ENCODE data around the gene CARS1.

Gene CARS1

DNA sequence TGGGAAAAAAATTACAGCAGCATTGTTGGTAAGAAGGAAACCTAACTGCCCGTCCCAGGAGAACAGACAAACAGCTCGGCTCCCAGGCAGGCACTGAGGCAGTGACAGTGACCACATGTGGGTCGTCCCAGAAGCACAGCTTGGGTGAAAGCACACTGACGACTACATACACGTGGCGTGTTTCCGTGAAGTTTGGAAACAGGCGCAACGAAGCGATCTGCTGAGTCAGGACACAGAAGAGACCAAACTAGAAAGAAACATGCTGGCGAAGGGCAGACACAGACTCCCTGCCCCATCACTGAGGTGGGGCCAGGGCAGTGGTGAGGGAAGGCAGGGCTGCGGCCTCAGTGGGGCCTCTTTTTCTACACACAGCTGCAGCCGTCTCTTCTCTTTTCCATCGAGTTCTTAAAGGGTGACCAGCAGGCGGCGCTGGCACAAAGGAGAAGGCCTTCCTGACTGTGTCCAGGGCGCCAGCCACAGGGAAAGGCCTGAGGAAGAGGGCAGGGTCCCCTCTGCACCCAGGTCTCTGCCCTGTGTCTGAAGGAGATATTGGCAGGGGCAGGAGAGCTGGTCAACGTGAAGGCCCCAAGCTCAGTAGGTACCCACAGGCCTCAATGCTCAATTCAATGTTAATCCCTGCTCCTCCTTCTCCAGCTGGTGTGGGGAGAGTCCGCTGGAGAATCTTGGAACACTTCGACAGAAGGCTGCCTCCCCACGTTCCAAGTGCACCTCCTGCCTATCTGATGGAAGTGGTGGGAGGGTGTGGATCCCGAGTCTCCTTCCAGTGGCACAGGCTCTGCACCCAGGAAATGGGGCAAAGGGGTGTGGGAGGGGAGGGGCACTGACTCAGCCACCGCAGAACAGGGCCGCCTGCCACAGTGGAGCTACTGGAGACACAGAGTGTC, 19.9 kb downstream of the CARS1 start:
- Mint-ChIP-seq H3K27me3 (no peaks in the 10 kb centered on the region), H3K4me3 (no peak overlapping the region), H3K27ac (ENCODE audit: low read depth) (peak overlapping the region; percentile 41), H3K4me1 (peaks cover 30% of the 10 kb centered on the region), H3K9me3 (no peaks in the 10 kb centered on the region), H3K36me3 (ENCODE audit: insufficient read depth) (peaks cover 47% of the 10 kb centered on the region)
- ATAC-seq (replicated peaks; ENCODE audit: extremely low read depth, poor library complexity, severe bottlenecking) (no peak), DNase-seq (ENCODE audit: low spot score in 2 of 2) (no peak)

GRCh38 chr11:3036419-3036818, 20.8 kb downstream of the CARS1 start:
- DNase-seq (ENCODE audit: low spot score in 2 of 2) (no peak), ATAC-seq (replicated peaks; ENCODE audit: extremely low read depth, poor library complexity, severe bottlenecking) (no peak)
- H3K4me1 Mint-ChIP-seq: peaks cover 26% of the 10 kb centered on the region
- H3K36me3 Mint-ChIP-seq (ENCODE audit: insufficient read depth): peaks cover 47% of the 10 kb centered on the region
- H3K9me3 Mint-ChIP-seq: no peaks in the 10 kb centered on the region
- H3K27ac Mint-ChIP-seq (ENCODE audit: low read depth): peak overlapping the region; percentile 41
- H3K4me3 Mint-ChIP-seq: no peak overlapping the region
- no peaks in the 10 kb centered on the region for H3K27me3 Mint-ChIP-seq

DNA sequence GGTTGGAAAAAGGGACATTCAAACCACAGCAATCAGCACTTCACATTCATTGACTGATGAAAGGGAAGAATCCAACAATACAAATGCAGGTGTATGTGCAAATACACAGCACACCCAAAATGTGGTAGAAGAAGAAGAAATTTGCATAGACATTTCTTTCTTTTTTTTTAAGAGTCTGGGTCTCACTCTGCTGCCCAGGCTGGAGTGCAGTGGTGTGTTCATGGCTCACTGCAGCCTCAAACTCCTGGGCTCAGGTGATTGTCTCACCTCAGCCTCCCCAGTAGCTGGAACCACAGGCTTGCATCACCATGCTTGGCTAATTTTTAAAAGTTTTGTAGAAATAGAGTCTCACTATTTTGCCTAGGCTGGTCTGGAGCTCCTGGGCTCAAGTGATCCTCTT, 21.9 kb downstream of the CARS1 start:
- H3K27ac Mint-ChIP-seq (ENCODE audit: low read depth): no peak overlapping the region
- H3K36me3 Mint-ChIP-seq (ENCODE audit: insufficient read depth): peaks cover 51% of the 10 kb centered on the region

DNA sequence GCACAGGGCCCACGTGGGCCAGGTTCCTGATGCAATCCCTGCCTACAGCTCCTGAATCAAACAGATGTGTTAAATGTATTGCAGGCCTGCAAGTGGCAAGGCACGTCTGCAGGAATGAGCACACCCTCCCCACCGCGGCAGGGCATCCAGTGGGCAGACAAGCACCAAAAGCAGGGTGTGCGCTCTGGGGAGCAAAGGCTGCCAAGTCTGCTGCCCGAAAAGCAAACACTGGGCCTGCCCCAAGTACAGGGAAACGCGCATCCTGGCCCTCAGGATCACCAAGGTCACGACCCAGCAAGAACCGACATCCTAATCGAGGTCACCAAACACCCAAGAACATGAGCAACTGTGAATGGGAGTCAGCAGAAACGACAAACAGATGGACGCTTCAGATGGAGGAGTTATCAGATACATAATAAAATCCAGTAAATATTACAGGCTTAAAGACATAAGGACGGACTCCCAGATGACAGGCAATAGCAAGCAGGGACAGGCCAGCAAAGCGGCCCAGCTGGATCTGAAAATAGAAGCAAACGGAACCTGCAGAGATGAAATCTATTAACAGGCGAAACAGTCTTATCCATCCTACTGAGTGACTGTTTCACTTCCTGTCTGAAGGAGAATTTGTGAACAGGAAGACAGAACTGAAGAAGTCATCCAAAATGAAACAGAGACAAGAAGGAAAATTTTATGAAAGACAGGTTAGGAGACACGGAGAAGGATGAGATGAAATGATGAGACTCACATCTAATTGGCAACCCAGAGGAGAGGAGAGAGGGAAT, 26.7 kb downstream of the CARS1 start:
- Mint-ChIP-seq H3K27me3 (no peaks in the 10 kb centered on the region), H3K9me3 (no peaks in the 10 kb centered on the region), H3K27ac (ENCODE audit: low read depth) (no peak overlapping the region), H3K4me1 (peaks cover 16% of the 10 kb centered on the region), H3K4me3 (no peak overlapping the region), H3K36me3 (ENCODE audit: insufficient read depth) (peaks cover 37% of the 10 kb centered on the region)
- DNase-seq (ENCODE audit: low spot score in 2 of 2): no peak
- no peak for ATAC-seq (replicated peaks; ENCODE audit: extremely low read depth, poor library complexity, severe bottlenecking)

More for the DNA sequence above, 21.9 kb downstream of the CARS1 start:
- H3K4me1 Mint-ChIP-seq: peaks cover 31% of the 10 kb centered on the region
- H3K9me3 Mint-ChIP-seq: no peaks in the 10 kb centered on the region
- H3K4me3 Mint-ChIP-seq: no peak overlapping the region
- H3K27me3 Mint-ChIP-seq: no peaks in the 10 kb centered on the region
- ATAC-seq (replicated peaks; ENCODE audit: extremely low read depth, poor library complexity, severe bottlenecking) (no peak), DNase-seq (ENCODE audit: low spot score in 2 of 2) (no peak)

DNA sequence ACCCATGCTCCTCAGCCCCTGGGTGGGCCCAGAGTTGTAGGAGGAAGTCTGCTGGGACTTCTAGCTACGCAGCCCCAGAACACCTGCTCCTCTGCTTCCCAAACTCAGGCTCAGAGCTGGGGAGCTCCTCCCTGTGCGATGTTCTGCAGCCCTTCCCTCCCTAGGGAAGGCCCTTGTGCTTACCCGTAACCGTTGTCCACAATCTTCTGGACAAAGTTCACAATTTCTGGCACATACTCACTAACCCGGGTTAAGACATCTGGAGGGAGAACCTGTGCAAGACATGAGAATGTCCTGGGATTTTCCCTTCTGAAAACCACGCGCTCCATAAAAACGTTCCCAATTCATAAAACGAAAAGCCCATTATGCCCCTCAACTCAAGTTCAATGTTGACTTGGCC, 28.4 kb downstream of the CARS1 start:
- H3K4me1 Mint-ChIP-seq: peaks cover 16% of the 10 kb centered on the region
- ATAC-seq (replicated peaks; ENCODE audit: extremely low read depth, poor library complexity, severe bottlenecking): no peak
- no peak overlapping the region for H3K4me3 Mint-ChIP-seq
- H3K27ac Mint-ChIP-seq (ENCODE audit: low read depth): no peak overlapping the region
- H3K27me3 Mint-ChIP-seq: no peaks in the 10 kb centered on the region
- peaks cover 36% of the 10 kb centered on the region for H3K36me3 Mint-ChIP-seq (ENCODE audit: insufficient read depth)
- H3K9me3 Mint-ChIP-seq: no peaks in the 10 kb centered on the region
- DNase-seq (ENCODE audit: low spot score in 2 of 2): no peak

GRCh38 chr11:3026803-3027202, 30.4 kb downstream of the CARS1 start:
- no peak for ATAC-seq (replicated peaks; ENCODE audit: extremely low read depth, poor library complexity, severe bottlenecking)
- DNase-seq (ENCODE audit: low spot score in 2 of 2): no peak
- no peaks in the 10 kb centered on the region for H3K9me3 Mint-ChIP-seq
- H3K27me3 Mint-ChIP-seq: no peaks in the 10 kb centered on the region
- peaks cover 28% of the 10 kb centered on the region for H3K36me3 Mint-ChIP-seq (ENCODE audit: insufficient read depth)
- peaks cover 24% of the 10 kb centered on the region for H3K4me1 Mint-ChIP-seq
- H3K4me3 Mint-ChIP-seq: no peak overlapping the region
- no peak overlapping the region for H3K27ac Mint-ChIP-seq (ENCODE audit: low read depth)

DNA sequence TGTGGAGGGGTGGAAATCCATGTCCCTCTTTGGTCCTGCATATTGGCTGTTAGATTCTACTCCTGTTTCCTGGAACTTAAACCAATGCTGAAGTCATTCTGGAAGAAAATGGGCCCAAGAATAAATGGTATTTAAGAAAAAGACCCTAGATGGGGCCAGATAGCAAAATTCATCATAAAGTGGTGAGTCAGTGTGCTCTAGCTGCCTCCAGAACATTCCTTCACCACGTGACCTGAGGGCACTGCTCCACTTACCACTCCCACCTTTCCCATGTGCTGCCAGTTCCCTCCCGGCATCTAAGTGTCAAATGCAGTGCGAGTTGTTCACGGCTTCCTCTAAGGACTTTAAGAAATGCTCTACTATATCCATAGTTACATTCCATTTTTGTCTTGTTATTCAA, 34.2 kb downstream of the CARS1 start:
- Mint-ChIP-seq H3K9me3 (no peaks in the 10 kb centered on the region), H3K27ac (ENCODE audit: low read depth) (peak overlapping the region; percentile 19), H3K36me3 (ENCODE audit: insufficient read depth) (peaks cover 31% of the 10 kb centered on the region), H3K27me3 (no peaks in the 10 kb centered on the region), H3K4me3 (no peak overlapping the region), H3K4me1 (peaks cover 18% of the 10 kb centered on the region)
- ATAC-seq (replicated peaks; ENCODE audit: extremely low read depth, poor library complexity, severe bottlenecking) (no peak), DNase-seq (ENCODE audit: low spot score in 2 of 2) (no peak)

- no peak for DNase-seq (ENCODE audit: low spot score in 2 of 2)
- Mint-ChIP-seq H3K36me3 (ENCODE audit: insufficient read depth) (peaks cover 33% of the 10 kb centered on the region), H3K27me3 (no peaks in the 10 kb centered on the region), H3K27ac (ENCODE audit: low read depth) (peak overlapping the region; percentile 19), H3K9me3 (no peaks in the 10 kb centered on the region), H3K4me1 (peaks cover 16% of the 10 kb centered on the region), H3K4me3 (no peak overlapping the region)
- ATAC-seq (replicated peaks; ENCODE audit: extremely low read depth, poor library complexity, severe bottlenecking): peak; percentile 19
Measured at GRCh38 chr11:3022300-3022967, 34.8 kb downstream of the CARS1 start.

DNA sequence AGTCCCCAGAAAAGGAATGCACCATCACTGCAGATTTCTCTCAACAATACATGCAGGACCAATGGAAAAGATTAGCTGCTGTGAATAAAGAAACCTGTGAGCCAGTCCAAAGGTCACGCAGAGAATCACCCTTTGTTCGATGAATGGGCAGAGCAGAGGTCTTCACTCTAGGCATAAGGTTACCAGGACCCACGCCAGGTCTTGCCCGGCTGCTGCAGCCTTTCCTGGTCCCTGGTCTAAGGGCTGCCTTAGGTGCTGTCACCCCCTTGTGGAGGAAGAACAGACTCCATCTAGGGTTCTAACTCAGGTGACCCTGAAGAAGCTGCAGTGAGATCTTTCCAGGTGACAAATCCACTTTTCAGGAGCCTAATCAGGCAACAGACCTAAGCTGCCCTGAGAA, 36.1 kb downstream of the CARS1 start:
- Mint-ChIP-seq H3K27ac (ENCODE audit: low read depth) (no peak overlapping the region), H3K27me3 (no peaks in the 10 kb centered on the region), H3K4me1 (peaks cover 16% of the 10 kb centered on the region), H3K4me3 (no peak overlapping the region), H3K36me3 (ENCODE audit: insufficient read depth) (peaks cover 35% of the 10 kb centered on the region), H3K9me3 (no peaks in the 10 kb centered on the region)
- DNase-seq (ENCODE audit: low spot score in 2 of 2) (no peak), ATAC-seq (replicated peaks; ENCODE audit: extremely low read depth, poor library complexity, severe bottlenecking) (no peak)

GRCh38 chr11:3020011-3020410, 37.2 kb downstream of the CARS1 start:
- H3K36me3 Mint-ChIP-seq (ENCODE audit: insufficient read depth): peaks cover 38% of the 10 kb centered on the region
- no peaks in the 10 kb centered on the region for H3K27me3 Mint-ChIP-seq
- ATAC-seq (replicated peaks; ENCODE audit: extremely low read depth, poor library complexity, severe bottlenecking): no peak

DNA sequence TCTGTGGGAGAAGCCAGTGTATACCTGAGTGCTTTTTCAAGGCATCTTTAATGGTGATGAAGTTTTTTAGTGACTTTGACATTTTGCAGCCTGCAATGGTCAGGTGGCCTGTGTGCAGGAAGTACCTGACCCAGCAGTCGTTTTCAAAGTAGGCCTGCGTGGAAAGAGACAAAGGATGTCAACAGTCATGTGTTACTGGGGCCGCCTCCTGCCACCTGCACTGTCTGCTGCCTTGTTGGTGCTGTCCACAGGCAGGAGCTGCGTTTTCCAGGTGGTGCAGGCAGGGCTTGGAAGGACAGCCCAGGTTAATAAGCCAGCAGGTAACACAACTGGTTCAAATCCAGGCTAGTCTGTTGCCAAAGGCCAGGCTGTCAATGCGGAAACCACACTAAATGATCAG, 38.6 kb downstream of the CARS1 start:
- DNase-seq (ENCODE audit: low spot score in 2 of 2) (no peak), ATAC-seq (replicated peaks; ENCODE audit: extremely low read depth, poor library complexity, severe bottlenecking) (no peak)
- Mint-ChIP-seq H3K4me1 (peaks cover 38% of the 10 kb centered on the region), H3K27ac (ENCODE audit: low read depth) (no peak overlapping the region), H3K4me3 (no peak overlapping the region), H3K27me3 (no peaks in the 10 kb centered on the region), H3K36me3 (ENCODE audit: insufficient read depth) (peaks cover 36% of the 10 kb centered on the region), H3K9me3 (no peaks in the 10 kb centered on the region)

More at GRCh38 chr11:3020011-3020410, 37.2 kb downstream of the CARS1 start:
- no peak overlapping the region for H3K4me3 Mint-ChIP-seq
- peak overlapping the region; percentile 63 for H3K27ac Mint-ChIP-seq (ENCODE audit: low read depth)
- H3K4me1 Mint-ChIP-seq: peaks cover 24% of the 10 kb centered on the region
- H3K9me3 Mint-ChIP-seq: no peaks in the 10 kb centered on the region
- DNase-seq (ENCODE audit: low spot score in 2 of 2): no peak

- Mint-ChIP-seq H3K27me3 (no peaks in the 10 kb centered on the region), H3K4me1 (peaks cover 25% of the 10 kb centered on the region), H3K4me3 (no peak overlapping the region), H3K36me3 (ENCODE audit: insufficient read depth) (peaks cover 40% of the 10 kb centered on the region), H3K27ac (ENCODE audit: low read depth) (no peak overlapping the region), H3K9me3 (no peaks in the 10 kb centered on the region)
- ATAC-seq (replicated peaks; ENCODE audit: extremely low read depth, poor library complexity, severe bottlenecking): no peak
- DNase-seq (ENCODE audit: low spot score in 2 of 2): no peak
Measured at GRCh38 chr11:3016861-3017260, 40.4 kb downstream of the CARS1 start.

Data from central memory CD8-positive, alpha-beta T cell (primary cell).